ENCODE data around the gene SMYD3. TPM values are rescaled to one million over a fixed set of nuclear protein-coding genes. Genes with fewer than 3 reads are reported as not detected.

Gene SMYD3
- total and polyA plus RNA-seq, 2 of the 4 experiments (the other 2 are of a cell fraction), result 26.5 to 37.6 TPM

DNA sequence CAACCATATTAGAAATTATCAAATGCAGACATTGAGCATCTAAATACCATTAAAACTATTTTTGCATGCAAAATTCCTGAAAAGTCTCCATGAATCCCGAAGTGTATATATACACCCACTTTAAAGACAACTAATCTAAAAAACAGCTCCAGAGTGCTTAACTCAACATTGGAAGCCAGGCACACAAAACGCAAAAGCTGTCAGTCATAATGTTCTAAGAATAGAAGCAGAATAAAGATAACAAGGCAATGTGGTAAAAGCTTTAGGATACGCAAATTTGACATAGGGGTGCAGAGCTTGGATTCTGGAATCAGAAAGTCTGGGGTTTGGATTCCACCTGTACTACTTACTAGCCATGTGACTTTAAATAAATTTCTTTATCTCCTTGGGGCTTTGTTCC, 62.5 kb downstream of the SMYD3 start:
- in situ Hi-C loops (cut with MboI; ENCODE audit: low sequenced_read_pairs), result no loop called here

More for the DNA sequence above, 62.5 kb downstream of the SMYD3 start:
- Histone ChIP-seq H3K14ac (replicated peaks; ENCODE audit: low read depth, low read length) (no peak overlapping the region), H3K9me3 (ENCODE audit: control insufficient read depth, insufficient read depth, low read length) (no peaks in the 10 kb centered on the region), H2AK9ac (replicated peaks; ENCODE audit: low read depth, low read length, poor library complexity) (no peak overlapping the region), H2BK15ac (ENCODE audit: low read depth, low read length) (no peak overlapping the region), H2AK5ac (ENCODE audit: low read depth, low read length) (no peak overlapping the region), H3K23ac (ENCODE audit: low read depth, low read length) (no peak overlapping the region), H3K9me1 (ENCODE audit: insufficient read depth, low read length) (0 out of 2 replicates have a peak, but pooled peaks cover 3% of the 10 kb centered on the region), H3K27ac (ENCODE audit: insufficient read depth, low read length) (no peak overlapping the region), H3K4me1 (ENCODE audit: control insufficient read depth, insufficient read depth, low read length) (no peaks in the 10 kb centered on the region), H3K36me3 (ENCODE audit: control insufficient read depth, insufficient read depth, low read length) (no peaks in the 10 kb centered on the region), H3K18ac (ENCODE audit: low read depth, low read length) (no peak overlapping the region), H4K20me1 (ENCODE audit: insufficient read depth, low read length) (no peaks in the 10 kb centered on the region), H2AFZ (replicated peaks; ENCODE audit: low read length, poor library complexity) (no peak overlapping the region), H2BK5ac (ENCODE audit: low read depth, low read length, poor library complexity, severe bottlenecking) (no peak overlapping the region), H4K8ac (ENCODE audit: low read depth in 2 of 2, low read length in 2 of 2) (no peak overlapping the region), H3K4ac (ENCODE audit: low read depth, low read length) (no peak overlapping the region), H3K27me3 (ENCODE audit: control insufficient read depth, insufficient read depth, low read length) (no peaks in the 10 kb centered on the region), H3K56ac (ENCODE audit: extremely low read depth, insufficient read depth, low read length) (no peak overlapping the region), H4K5ac (ENCODE audit: low read depth, low read length) (no peak overlapping the region), H3K4me2 (ENCODE audit: low read depth, low read length) (no peak overlapping the region), H2BK120ac (ENCODE audit: low read depth, low read length) (no peak overlapping the region), H2BK20ac (ENCODE audit: low read depth, low read length) (no peak overlapping the region), H4K91ac (ENCODE audit: insufficient read depth, low read depth, low read length) (no peak overlapping the region), H3K4me3 (ENCODE audit: insufficient read depth, low read depth, low read length) (no peak overlapping the region), H3K9ac (ENCODE audit: low read depth, low read length) (no peak overlapping the region), H3K79me1 (ENCODE audit: low read depth in 1 of 2, low read length in 2 of 2) (peaks cover 15% of the 10 kb centered on the region in 2 experiments; a peak in 2 of 4 replicates)
- ATAC-seq (ENCODE audit: low read depth), result no peak
- ChIA-PET POLR2A (ENCODE audit: unreplicated experiment) (no interaction called here), CTCF (no interaction called here)
- dilution Hi-C loops (cut with HindIII; ENCODE audit: low sequenced_read_pairs, unreplicated experiment), result no loop called here
- no peak for TF ChIP-seq MXI1 (IDR thresholded peaks at IDR 0.05; ENCODE audit: borderline replicate concordance, low read depth, low read length)
- TF ChIP-seq, protein P1, sequence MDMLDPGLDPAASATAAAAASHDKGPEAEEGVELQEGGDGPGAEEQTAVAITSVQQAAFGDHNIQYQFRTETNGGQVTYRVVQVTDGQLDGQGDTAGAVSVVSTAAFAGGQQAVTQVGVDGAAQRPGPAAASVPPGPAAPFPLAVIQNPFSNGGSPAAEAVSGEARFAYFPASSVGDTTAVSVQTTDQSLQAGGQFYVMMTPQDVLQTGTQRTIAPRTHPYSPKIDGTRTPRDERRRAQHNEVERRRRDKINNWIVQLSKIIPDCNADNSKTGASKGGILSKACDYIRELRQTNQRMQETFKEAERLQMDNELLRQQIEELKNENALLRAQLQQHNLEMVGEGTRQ (IDR thresholded peaks at IDR 0.05; ENCODE audit: low read depth, low read length), result no peak
- no peak for TF ChIP-seq MAZ (IDR thresholded peaks at IDR 0.05; ENCODE audit: borderline replicate concordance, low read depth, low read length)
- TF ChIP-seq RFX5 (IDR thresholded peaks at IDR 0.05; ENCODE audit: low read depth, low read length), result no peak
- TF ChIP-seq MAFK (IDR thresholded peaks at IDR 0.05; ENCODE audit: low read depth, low read length), result no peak
- TF ChIP-seq, protein P2, sequence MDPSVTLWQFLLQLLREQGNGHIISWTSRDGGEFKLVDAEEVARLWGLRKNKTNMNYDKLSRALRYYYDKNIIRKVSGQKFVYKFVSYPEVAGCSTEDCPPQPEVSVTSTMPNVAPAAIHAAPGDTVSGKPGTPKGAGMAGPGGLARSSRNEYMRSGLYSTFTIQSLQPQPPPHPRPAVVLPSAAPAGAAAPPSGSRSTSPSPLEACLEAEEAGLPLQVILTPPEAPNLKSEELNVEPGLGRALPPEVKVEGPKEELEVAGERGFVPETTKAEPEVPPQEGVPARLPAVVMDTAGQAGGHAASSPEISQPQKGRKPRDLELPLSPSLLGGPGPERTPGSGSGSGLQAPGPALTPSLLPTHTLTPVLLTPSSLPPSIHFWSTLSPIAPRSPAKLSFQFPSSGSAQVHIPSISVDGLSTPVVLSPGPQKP (IDR thresholded peaks at IDR 0.05; ENCODE audit: borderline replicate concordance, low read depth, low read length), result no peak
- TF ChIP-seq POLR2A (IDR thresholded peaks at IDR 0.05; ENCODE audit: low read depth, low read length), result no peak
- no peak for TF ChIP-seq RCOR1 (IDR thresholded peaks at IDR 0.05; ENCODE audit: insufficient replicate concordance, low read length)
- TF ChIP-seq FOS (IDR thresholded peaks at IDR 0.05; ENCODE audit: low read depth, low read length), result no peak
- no peak for TF ChIP-seq RAD21 (IDR thresholded peaks at IDR 0.05; ENCODE audit: low read length)
- TF ChIP-seq SMC3 (IDR thresholded peaks at IDR 0.05; ENCODE audit: low read depth, low read length), result no peak
- no peak for TF ChIP-seq CEBPB (IDR thresholded peaks at IDR 0.05; ENCODE audit: low read depth, low read length)
- no peak for TF ChIP-seq NFE2L2 (IDR thresholded peaks at IDR 0.05; ENCODE audit: low read depth, low read length)
- no peak for TF ChIP-seq BHLHE40 (IDR thresholded peaks at IDR 0.05; ENCODE audit: low read depth, low read length)
- TF ChIP-seq, protein P3, sequence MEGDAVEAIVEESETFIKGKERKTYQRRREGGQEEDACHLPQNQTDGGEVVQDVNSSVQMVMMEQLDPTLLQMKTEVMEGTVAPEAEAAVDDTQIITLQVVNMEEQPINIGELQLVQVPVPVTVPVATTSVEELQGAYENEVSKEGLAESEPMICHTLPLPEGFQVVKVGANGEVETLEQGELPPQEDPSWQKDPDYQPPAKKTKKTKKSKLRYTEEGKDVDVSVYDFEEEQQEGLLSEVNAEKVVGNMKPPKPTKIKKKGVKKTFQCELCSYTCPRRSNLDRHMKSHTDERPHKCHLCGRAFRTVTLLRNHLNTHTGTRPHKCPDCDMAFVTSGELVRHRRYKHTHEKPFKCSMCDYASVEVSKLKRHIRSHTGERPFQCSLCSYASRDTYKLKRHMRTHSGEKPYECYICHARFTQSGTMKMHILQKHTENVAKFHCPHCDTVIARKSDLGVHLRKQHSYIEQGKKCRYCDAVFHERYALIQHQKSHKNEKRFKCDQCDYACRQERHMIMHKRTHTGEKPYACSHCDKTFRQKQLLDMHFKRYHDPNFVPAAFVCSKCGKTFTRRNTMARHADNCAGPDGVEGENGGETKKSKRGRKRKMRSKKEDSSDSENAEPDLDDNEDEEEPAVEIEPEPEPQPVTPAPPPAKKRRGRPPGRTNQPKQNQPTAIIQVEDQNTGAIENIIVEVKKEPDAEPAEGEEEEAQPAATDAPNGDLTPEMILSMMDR (conservative IDR thresholded peaks at IDR 0.05; ENCODE audit: low read depth, low read length), result no peak
- TF ChIP-seq CHD1 (IDR thresholded peaks at IDR 0.05; ENCODE audit: low read depth, low read length), result no peak
- no peak for DNase-seq
- intact Hi-C loops (cut with micrococcal nuclease), result loop anchor here (5.0 to 10.0 kb wide), 3 partner anchors 162 to 1367 kb away; no protein-coding TSS in a partner anchor
- no TSS peak for BruUV-seq (replicated peaks)
- whole genome bisulfite sequencing, 2 experiments (ENCODE audit: extremely low coverage in 2 of 2, insufficient read length in 1 of 2), result no CpG with 5 or more reads among the region's 3 CpGs
